GM18873 (cell line): Measurements from ENCODE around the gene SLC35E4.
A peak's percentile ranks its signal among the peaks of the same experiment; 100 is the strongest.
"Not testable (repeated sequence)": the region's sequence is repeated elsewhere in the genome, so short reads cannot be mapped to it uniquely, and the experiment has no call there.

Source experiments
- ATAC-seq: cut with Tn5 transposase; IDR thresholded peaks from one replicate; pipeline ENCODE4 v1.9.1; 2021; ENCODE audit warnings: mild to moderate bottlenecking, moderate library complexity, moderate number of reproducible peaks; ENCODE audit not compliant: unreplicated experiment, low FRiP score

The SLC35E4 gene

DNA sequence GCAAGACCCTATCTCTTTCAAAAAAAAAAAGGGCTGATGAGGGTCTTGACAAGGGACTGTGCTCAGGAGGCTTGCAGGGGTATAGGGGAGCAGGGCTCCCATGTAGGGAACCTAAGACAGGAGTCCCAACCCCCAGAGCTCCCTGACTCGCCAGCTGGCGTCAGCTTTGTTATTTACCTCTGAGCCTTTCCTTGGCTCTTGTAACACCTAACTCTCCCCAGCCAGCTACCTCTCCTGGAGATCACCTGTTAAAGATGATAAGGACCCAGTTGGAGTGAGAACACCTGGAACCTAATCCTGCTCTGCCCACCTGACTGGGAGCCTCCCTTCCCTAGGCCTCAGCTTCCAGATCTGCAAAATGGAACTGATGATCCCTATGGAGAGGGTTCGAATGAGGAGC is 13.2 kb downstream of the SLC35E4 start:
- no peak for ATAC-seq

DNA sequence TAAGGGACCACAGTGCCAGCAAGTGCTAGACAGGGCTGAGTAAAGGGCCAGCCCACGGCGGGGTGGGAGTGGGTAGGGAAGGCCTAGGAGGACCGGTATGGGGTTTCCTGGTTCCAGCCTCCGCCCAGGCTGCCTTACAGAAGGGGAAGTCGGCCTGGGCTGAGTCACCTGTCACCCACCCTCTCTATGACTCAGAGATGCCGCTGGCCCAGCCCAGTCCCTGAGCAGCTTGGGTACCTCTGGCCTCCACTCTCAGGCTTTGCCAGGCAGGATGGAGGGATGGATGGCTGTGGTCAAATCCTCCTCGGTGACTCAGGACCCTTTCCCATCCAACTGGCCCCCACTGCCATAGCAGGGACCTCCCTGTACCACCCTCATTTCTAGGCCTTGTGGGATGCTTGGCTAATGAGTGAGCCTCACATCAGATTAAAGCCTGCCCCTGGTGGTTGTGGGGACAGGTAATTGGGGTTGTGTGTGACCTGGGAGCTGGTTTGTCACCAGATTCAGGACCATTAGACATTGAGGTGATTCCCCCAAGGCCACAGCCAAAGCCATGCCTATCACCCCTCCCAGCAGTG is 13.9 kb downstream of the SLC35E4 start:
- no peak for ATAC-seq

DNA sequence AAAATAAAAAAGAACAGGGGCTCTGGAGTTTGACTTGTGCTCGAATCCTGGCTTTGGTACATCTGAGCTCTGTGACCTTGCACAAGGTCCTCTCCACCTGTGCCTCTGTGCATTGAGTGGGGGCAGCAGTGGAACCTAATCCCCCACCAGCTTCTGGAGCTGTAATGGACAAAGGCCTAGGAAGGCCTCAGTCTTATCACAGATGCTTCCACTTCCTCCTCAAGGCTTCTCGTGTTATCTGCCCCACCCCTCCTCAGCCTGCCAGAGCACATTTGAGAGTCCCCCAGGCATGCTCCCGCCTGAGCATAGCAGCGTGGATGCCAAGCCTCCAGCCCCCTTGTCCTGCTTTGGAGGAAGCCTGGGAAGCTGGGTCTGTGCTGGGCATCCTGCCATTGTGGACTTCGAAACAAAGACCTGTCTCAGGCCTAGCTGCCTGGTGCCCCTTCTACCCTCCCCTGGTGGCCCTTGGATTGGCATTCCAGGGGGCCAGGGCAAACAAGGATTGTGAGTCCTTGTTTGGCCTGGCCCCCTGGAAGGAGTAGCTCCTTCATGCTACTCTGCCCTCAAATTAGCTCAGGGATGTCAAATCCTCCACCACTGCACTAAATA is 15.0 kb downstream of the SLC35E4 start:
- no peak for ATAC-seq

DNA sequence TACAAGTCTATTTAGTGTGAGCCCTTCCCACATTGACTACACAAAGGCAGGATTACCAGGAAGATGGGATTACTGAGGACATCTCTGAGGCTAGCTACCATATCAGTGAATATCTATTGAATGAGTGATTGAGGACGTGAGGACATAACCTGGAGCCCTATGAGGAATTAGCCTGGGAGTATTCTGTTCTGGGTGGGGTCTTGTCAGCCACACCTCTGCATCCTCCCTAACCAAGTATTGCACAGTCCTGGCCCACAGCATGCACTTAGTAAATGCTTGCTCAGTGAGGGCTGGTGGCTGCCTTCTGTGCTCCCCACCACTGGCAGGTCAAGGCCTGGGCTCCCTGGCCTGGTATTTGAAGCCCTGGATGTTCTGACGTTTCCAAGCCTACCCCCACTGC is 17.3 kb downstream of the SLC35E4 start:
- no peak for ATAC-seq

DNA sequence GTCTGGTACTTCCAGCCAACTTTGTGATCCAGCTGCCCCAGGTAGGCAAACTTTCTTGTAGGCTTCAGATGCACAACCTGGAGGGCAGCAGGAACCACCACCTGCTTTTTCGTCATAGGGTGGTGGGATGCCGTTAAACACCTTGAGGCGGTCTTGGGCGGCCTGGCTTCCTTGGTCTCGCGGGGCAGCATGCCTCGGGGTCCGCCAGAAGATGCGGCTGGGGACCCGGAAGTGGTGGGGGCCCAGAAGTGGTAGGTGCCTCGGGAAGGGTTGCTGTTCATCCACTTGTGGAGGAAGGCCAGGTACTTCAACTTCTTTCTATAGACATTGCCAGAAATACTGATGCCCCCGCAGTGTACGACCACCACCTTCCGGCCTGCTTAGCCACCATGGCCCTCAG is 18.8 kb downstream of the SLC35E4 start:
- no peak for ATAC-seq

DNA sequence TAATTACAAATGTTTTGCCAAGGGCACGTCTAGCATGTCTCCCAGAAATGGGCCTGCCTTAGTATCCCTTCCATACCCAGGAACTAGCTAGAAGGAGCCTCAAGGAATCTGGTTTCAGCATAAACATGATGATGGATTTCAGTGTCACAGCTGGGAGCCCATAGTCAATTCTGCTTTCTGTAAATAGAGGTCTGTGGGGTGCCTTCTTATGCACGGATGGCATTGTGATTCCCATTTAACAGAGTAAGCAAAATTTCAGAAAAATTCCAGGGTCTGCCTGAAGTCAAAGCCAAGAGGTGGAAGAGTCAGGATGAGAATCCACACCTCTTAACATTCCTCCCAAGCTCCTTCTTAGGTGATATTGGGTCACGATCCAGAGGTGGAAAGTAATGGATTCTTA is 20.0 kb downstream of the SLC35E4 start:
- no peak for ATAC-seq

DNA sequence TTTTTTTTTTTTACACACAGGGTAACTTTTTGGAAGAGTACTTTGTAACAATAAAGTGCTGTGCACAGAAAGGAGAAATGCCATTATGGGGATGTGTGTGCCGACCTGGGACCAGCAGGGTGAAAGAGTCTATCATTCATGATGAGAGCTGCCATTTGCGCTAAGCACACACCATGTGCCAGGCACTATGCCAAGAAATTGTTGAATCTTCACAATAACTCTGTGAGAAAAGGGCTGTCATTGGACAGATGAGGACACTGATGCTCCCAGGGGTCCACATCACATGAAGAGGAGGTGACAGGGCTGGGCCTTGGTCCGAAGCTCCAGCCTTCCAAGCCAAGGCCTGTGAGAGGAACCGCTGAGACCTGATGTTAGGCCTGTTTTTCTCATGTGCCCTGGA is 26.5 kb downstream of the SLC35E4 start:
- no peak for ATAC-seq

DNA sequence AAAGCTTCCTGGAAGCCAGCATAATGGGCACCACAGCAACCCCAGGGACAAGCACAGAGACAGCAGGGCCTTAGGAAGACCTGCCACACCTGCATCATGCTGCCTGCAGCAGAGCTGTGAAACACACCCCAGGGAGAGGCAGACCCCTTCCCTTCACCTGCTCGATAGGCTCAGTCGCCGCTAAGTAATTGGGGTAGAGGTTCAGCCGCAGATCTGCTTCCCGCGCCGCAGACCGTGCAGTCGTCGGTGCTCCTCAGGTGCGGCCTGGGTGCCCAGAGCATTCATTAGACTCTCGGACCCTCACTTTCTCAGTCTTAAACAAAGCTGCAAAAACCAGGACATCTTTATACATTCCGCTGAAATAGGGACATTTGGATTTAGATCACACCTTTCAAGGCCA is 29.2 kb downstream of the SLC35E4 start:
- ATAC-seq, result no peak

DNA sequence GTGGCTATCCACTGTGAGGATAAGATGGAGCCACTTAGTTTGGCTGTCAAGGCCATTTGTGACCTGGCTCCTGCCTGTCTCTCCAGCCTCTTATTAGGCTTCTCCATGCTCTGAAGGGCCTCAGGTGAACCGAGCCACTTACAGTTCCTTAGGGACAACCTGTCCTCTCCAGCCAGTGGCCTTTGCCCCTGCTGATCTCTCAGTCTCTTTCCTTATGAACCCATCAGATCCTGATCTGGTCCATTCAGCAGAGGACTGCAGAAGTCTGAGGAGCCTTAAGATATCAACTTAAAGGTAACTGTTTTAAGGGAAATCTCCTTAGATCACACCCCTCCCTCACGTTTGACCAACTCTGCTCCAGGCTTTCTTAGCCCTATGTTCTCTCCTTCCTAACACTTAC is 29.7 kb downstream of the SLC35E4 start:
- ATAC-seq, result no peak

DNA sequence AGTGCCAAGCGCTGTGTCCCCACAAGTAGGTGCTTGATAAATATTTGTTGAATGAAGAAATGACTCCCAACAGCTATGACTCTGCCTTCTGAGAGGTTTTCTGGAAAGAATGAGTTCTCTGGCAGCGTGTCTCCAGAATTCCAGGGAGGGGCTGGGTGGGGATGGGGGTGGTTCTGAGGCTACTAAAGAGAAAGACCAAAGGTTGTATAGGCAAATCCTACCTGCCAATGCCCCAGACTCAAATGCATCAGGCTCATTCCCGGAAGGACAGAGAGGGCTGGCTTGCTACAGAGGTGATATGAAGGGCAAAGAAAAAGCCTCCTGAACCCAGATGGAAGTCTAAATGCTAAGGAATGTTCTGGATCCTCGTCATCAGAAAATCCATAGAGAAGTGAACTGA is 30.2 kb downstream of the SLC35E4 start:
- ATAC-seq, result no peak

DNA sequence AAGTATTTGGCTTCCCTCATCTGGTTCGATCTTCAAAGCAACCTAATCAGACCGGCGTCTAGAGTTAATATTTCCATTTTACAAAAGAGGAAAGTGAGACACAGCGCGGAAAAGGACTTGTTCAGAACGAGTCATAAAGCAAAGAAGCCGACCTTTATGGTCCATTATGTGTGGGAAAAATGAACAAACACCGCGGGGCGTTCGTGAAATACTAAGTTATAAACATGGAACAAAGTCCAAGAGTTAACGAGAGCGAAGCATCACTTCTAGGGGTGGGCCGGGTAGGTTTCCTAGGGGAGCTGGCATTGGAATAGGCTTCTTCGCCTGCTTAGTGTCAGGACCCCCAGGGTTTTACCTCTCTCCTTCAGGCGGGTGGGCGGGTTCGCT is 31.5 kb downstream of the SLC35E4 start:
- ATAC-seq, result no peak

DNA sequence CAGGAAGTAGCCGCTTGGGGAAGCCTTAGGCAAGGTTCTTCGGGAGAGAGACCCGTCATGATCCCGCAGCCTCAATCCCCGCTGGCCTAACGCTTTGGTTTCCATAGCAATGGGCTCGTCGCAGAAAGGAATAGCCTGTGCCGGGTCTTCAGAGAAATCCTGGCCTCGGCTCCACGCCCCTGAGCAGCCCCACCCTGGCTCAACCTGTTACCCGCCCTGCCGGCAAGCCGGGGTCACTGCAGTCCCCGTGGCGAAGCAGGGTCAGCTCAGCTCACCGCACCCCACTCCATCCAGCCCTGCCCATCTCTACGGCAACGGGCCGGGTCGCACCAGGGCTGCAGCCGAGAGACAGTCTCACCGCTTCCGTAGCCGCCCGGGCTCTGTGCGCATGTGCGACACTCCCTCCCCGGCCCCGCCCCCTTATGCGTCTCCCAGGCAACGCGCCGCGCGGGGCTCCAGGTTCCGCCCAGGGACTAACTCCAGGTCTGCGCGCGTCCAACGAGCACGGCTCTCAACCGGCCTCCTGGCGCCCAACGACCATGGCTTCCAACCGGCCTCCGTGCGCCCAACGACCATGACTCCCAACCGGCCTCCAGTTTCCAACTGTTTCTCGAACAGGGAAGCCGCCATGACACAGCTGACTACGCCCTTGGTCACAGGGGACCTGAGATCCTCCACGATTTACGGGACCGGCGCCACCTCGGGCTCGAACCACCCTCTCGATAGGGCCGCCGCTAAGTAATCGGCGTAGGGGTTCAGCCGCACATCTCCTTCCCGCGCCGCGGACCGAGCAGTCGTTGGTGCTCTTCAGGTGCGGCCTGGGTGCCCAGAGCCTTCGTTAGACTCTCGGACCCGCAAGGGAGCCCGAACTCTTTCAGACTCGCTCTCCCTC is 32.2 kb downstream of the SLC35E4 start, which contains the start of gene DUSP18:
TSS of gene DUSP18 (minus strand) at position 382 of the 892 bp plus-strand sequence. CDS start 3,872 bp downstream, outside the sequence.
- ATAC-seq, result peak; percentile 64

DNA sequence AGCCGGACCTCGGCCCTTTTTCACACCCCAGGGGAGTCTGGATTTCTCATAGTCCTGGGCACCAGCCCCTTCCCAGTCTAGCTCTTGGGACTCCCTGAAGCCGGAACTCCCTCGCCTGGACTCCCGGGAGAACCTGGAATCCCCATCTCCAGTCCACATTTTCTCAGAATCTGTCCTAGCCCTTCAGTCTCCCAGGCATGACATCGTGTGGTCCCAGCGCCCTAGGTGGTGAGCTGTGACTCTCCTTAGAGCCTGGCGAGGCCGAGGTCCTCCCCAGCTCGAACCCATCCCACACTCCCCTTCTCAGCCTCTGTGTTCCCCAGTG is 32.8 kb downstream of the SLC35E4 start:
- ATAC-seq, result no peak

DNA sequence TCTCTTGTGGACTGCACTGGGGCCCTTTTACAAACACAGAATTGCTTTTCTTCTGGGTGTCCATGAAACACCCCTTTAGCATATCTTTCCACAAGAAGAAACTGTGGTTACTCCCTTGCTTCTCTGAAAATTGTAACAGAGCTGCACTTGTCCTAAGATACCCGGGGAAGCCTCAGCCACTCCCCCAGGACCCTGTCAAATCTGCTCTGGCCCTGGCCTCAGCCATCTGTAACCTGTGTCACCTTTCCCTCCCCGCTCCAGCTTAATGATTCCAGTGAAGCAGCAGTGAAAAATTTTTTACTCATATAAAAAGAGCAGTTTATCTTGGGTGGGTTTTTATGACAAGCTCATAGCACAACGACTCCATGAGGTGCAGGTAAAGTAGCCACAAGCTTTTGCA is 35.5 kb downstream of the SLC35E4 start:
- no peak for ATAC-seq

DNA sequence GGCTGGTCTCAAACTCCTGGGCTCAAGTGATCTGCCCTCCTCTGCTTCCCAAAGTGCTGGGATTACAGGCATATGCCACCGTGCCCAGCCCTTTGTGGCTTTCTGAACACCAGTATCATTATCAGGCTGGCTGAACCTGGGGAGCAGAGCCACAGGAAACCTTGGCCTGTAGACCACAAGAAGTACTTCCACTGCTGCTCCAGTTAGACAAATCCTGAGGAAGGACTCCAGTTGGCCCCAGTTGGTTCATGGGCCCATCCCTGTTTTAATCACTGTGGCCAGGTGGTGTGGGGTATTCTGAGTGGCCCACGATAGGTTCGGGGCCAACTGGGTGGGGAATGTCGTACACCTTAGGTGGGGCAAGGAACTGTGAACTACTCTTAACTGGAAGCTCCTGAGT is 37.6 kb downstream of the SLC35E4 start:
- ATAC-seq, result no peak

DNA sequence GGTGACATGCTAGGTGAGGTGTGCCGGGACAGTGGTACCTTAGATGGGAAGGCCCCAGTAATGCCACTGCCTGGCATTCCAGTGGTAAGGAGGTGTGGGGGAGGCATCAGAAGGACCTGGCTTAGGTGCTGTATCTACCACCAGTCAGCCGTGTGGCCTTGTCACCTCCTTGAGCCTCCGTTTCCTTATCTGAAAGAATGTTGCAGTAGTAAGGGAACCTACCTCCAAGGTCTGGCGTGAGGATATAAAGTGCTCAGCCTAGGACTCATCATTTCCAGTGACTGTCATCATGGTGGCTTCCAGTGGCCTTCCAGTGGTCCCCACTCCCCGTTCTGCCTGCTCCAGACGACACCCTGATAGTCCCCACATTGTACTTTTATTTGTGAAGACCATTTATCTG is 38.9 kb downstream of the SLC35E4 start:
- ATAC-seq, result no peak

DNA sequence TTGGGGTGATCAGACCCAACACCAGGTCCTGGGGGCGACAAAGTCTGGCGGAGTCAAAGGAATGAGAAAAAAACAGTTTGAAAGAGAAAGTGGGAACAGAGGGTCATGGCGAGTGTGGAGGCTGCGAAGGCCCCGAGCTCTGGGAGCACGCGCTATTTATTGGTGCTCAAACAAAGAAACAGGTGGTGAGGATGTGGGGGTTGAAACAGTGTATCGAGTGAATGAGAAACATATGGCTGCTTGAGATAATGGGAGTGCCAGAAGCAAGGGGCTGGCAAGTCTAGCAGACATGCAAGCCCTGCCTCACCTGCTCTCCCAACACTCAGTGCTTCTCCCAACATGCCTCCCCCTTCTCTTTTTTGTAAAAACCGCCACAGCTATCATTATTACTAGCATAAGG is 39.9 kb downstream of the SLC35E4 start:
- no peak for ATAC-seq

DNA sequence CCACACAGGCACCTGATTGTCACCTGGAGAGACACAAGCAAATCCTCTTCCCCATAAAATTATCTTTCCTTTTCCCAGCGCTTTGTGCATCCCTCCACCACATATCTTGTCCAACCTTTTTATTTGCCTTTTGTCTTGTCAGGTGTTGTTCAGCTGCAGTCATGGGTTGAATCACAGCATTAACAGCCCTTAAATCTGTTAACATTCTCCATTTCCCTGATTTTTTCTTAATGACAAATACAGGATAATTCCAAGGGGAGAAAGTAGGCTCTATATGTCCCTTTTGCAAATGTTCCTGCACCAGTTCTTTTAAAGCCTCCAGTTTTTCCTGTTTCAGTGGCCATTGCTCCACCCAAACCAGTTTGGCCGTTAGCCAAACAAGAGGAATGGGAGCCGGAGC is 41.0 kb downstream of the SLC35E4 start:
- ATAC-seq, result not testable (repeated sequence)

DNA sequence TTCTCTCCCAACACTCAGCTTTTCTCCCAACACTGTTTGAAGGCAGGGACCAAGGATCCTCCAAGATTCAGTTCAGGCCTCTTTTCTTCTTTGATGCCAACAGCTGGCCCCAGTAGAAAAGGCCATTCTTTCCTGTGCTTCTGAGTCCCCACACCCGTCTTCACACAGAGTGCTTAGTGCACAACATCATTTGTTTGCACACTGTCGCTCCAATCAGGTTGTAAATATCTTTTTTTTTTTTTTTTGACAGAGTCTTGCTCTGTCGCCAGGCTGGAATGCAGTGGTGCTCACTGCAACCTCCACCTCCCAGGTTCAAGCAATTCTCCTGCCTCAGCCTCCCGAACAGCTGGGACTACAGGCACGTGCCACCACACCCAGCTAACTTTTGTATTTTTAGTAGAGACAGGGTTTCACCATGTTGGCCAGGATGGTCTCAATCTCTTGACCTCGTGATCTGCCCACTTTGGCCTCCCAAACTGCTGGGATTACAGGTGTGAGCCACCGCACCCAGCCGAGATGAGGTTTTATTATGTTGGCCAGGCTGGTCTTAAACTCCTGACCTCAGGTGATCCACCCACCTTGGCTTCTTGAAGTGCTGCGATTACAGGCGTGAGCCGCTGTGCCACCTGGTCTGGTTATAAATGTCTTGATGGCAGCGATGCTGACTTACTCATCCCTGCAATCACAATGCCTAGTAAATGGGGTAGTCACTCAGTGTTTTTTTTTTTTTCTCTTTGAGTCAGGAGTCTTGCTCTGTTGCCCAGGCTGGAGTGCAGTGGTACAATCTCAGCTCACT is 44.5 kb downstream of the SLC35E4 start:
- ATAC-seq, result not testable (repeated sequence)

DNA sequence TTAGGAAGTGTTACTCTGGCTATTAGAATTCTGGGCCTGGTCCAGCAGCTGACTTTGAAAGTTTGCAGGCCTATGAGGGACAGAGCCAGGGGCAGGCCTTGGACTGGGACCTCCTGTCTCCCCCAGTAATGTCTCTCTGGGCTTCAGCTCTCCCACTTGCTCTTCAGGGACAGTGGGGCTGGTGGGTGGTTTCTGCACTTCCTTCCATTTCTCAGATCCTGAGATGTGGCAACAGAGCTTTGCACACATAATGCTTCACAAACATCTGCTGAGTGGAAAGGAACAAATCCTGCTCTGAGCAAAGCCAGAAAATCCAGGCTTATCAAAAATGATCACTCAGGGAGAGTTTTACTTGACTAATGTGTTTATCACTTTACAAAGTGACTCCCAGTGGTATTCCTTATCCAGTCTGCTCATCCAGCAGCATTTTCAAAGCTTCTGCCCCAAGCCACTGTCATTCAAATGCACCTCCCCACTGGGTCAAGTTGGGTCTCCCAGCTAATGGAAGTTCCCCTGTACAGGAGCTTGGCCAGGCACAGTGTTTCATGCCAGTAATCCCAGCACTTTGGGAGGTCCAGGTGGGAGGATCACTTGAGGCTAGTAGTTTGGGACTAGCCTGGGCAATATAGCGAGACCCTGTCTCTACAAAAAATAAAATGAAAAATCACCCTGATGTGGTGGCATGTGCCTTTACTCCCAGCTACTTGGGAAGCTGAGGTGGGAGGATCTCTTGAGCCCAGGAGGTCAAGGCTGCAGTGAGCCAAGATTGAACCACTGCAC is 45.6 kb downstream of the SLC35E4 start:
- no peak for ATAC-seq
